Measurements from ENCODE around the gene ZNF554.
"Not testable (repeated sequence)": the region's sequence is repeated elsewhere in the genome, so short reads cannot be mapped to it uniquely, and the experiment has no call there.

ZNF554 gene

GRCh38 chr19:2790557-2791271, 29.0 kb upstream of the ZNF554 start:
- no peak for DNase-seq (ENCODE audit: low read depth in 1 of 2, low spot score in 1 of 2)
- no peaks in the 10 kb centered on the region for H3K27me3 ChIP-seq (ENCODE audit: insufficient read depth, poor library complexity, severe bottlenecking)

DNA sequence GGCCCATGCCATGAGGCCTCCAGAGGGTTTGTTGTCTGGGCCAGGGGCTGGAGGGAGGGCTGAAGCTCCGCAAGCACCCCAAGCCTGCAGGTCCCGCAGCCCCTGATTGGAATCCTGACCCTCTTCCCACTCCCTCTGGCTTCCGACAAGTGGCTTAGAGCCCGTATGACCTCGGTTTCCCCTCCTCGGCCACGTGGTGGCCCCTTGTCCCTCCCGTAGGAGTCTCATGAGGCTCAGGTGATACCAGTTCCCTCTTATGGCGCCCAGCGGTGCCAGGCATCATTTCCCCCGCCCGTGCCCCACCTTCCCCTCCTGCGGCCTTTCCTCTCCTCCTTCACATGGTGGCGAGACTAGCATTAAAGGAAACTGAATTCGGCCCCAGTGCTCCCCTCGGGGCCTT, 28.2 kb upstream of the ZNF554 start:
- H3K27ac ChIP-seq (replicated peaks), result no peak overlapping the region
- TF ChIP-seq SPI1 (IDR thresholded peaks at IDR 0.05; ENCODE audit: borderline replicate concordance, low read depth) (no peak), GABPA (IDR thresholded peaks at IDR 0.05; ENCODE audit: low read depth) (no peak), POLR2AphosphoS5 (IDR thresholded peaks at IDR 0.05; ENCODE audit: low read depth) (no peak), REST (IDR thresholded peaks at IDR 0.05; ENCODE audit: insufficient replicate concordance, low read depth) (no peak)
- TF ChIP-seq, protein P1, sequence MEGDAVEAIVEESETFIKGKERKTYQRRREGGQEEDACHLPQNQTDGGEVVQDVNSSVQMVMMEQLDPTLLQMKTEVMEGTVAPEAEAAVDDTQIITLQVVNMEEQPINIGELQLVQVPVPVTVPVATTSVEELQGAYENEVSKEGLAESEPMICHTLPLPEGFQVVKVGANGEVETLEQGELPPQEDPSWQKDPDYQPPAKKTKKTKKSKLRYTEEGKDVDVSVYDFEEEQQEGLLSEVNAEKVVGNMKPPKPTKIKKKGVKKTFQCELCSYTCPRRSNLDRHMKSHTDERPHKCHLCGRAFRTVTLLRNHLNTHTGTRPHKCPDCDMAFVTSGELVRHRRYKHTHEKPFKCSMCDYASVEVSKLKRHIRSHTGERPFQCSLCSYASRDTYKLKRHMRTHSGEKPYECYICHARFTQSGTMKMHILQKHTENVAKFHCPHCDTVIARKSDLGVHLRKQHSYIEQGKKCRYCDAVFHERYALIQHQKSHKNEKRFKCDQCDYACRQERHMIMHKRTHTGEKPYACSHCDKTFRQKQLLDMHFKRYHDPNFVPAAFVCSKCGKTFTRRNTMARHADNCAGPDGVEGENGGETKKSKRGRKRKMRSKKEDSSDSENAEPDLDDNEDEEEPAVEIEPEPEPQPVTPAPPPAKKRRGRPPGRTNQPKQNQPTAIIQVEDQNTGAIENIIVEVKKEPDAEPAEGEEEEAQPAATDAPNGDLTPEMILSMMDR (IDR thresholded peaks at IDR 0.05; ENCODE audit: insufficient read depth, low read length), result no peak
- no peak overlapping the region for H3K4me3 ChIP-seq (replicated peaks; ENCODE audit: insufficient read depth, low read length)
- DNase-seq (ENCODE audit: low read depth in 1 of 2, low spot score in 1 of 2), result no peak
- no peaks in the 10 kb centered on the region for H3K27me3 ChIP-seq (ENCODE audit: insufficient read depth, poor library complexity, severe bottlenecking)

More at GRCh38 chr19:2790557-2791271, 29.0 kb upstream of the ZNF554 start:
- Histone ChIP-seq H3K27ac (replicated peaks) (no peak overlapping the region), H3K4me3 (replicated peaks; ENCODE audit: insufficient read depth, low read length) (no peak overlapping the region)
- TF ChIP-seq SPI1 (IDR thresholded peaks at IDR 0.05; ENCODE audit: borderline replicate concordance, low read depth) (no peak), GABPA (IDR thresholded peaks at IDR 0.05; ENCODE audit: low read depth) (no peak), REST (IDR thresholded peaks at IDR 0.05; ENCODE audit: insufficient replicate concordance, low read depth) (no peak), POLR2AphosphoS5 (IDR thresholded peaks at IDR 0.05; ENCODE audit: low read depth) (no peak)
- TF ChIP-seq, protein P1 (IDR thresholded peaks at IDR 0.05; ENCODE audit: insufficient read depth, low read length), result no peak

DNA sequence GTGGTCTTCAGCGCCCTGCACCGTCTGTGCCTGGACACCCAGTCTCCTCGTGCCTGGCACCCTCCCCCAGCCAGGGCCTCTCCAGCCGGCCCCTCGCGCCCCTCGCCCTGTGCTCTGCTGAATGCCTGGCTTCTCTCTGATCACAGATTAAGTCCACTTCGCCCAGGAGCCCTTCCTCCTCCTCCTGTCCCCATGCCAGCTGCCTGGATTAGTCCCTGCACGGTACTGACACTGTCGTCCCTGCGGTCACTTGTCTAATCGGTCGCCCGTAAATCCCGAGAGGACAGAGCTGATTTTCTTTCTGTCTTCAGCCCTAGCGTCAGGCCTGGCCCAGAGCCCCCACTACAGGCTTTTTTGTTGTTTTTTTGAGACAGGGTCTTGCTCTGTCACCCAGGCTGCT, 27.8 kb upstream of the ZNF554 start:
- DNase-seq (ENCODE audit: low read depth in 1 of 2, low spot score in 1 of 2), result no peak
- TF ChIP-seq REST (IDR thresholded peaks at IDR 0.05; ENCODE audit: insufficient replicate concordance, low read depth) (no peak), POLR2AphosphoS5 (IDR thresholded peaks at IDR 0.05; ENCODE audit: low read depth) (no peak), SPI1 (IDR thresholded peaks at IDR 0.05; ENCODE audit: borderline replicate concordance, low read depth) (no peak), GABPA (IDR thresholded peaks at IDR 0.05; ENCODE audit: low read depth) (no peak)
- TF ChIP-seq, protein P1 (IDR thresholded peaks at IDR 0.05; ENCODE audit: insufficient read depth, low read length), result no peak
- no peak overlapping the region for H3K4me3 ChIP-seq (replicated peaks; ENCODE audit: insufficient read depth, low read length)
- no peaks in the 10 kb centered on the region for H3K27me3 ChIP-seq (ENCODE audit: insufficient read depth, poor library complexity, severe bottlenecking)
- no peak overlapping the region for H3K27ac ChIP-seq (replicated peaks)

DNA sequence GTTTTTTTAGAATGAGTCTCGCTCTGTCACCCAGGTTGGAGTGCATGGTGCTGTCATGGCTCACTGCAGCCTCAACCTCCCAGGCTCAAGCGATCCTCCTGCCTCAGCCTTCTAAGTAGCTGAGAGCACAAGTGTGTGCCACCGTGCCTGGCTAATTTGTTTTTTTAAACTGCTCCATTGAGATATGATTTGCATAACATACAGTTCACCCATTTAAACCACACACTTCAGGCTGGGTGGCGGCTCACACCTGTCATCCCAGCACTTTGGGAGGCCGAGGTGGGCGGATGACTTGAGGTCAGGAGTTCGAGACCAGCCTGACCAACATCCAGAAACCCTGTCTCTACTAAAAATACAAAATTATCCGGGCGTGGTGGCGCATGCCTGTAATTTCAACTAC, 27.0 kb upstream of the ZNF554 start:
- H3K27me3 ChIP-seq (ENCODE audit: insufficient read depth, poor library complexity, severe bottlenecking); DNase-seq (ENCODE audit: low read depth in 1 of 2, low spot score in 1 of 2); H3K27ac ChIP-seq (replicated peaks); H3K4me3 ChIP-seq (replicated peaks; ENCODE audit: insufficient read depth, low read length): not testable (repeated sequence)
